Activated T-helper 2 cell treated with anti-CD3 and anti-CD28 coated beads, Interferon-gamma antibody, Interleukin-2, Interleukin-4, amounts not matched to agents 10 μg/mL and 5 μg/mL and 100 μg/mL, durations not matched to agents 14 hours and 24 hours and 36 hours (primary cell): ENCODE data around the gene VPS26B. TPM values are rescaled to one million over a fixed set of nuclear protein-coding genes. Genes with fewer than 3 reads are reported as not detected.

Experiments used
- DNase-seq: peaks from one replicate; pipeline ENCODE4 v3.0.0; 2021; ENCODE audit warnings: low spot score
- H3K27ac Mint-ChIP-seq: one replicate; pipeline ENCODE4 v1.8.0; 2021; ENCODE audit warnings: mixed read lengths
- H3K27me3 Mint-ChIP-seq: one replicate; pipeline ENCODE4 v1.8.0; 2021; ENCODE audit warnings: low read depth, mixed read lengths
- H3K36me3 Mint-ChIP-seq: one replicate; pipeline ENCODE4 v1.8.0; 2021; ENCODE audit warnings: low read depth, mixed read lengths
- H3K4me1 Mint-ChIP-seq: one replicate; pipeline ENCODE4 v1.8.0; 2021; ENCODE audit warnings: low read depth, mixed read lengths
- H3K4me3 Mint-ChIP-seq: one replicate; pipeline ENCODE4 v1.8.0; 2021; ENCODE audit warnings: low read depth, mild to moderate bottlenecking, moderate library complexity, mixed read lengths
- H3K9me3 Mint-ChIP-seq: one replicate; pipeline ENCODE4 v1.8.0; 2021; ENCODE audit warnings: mixed read lengths
- intact Hi-C: fragments of 100-400 bp; cut with micrococcal nuclease; formaldehyde crosslinking; loops from one replicate; pipeline ENCODE4 v1.15.1; 2023
- total RNA-seq: library from RNA; stranded (reverse); gene quantifications from 2 replicates; pipeline ENCODE4 v1.2.3, GENCODE V29; 2022

The VPS26B gene
- total RNA-seq, 1 donor from 2014 or later = 41.7 TPM

DNA sequence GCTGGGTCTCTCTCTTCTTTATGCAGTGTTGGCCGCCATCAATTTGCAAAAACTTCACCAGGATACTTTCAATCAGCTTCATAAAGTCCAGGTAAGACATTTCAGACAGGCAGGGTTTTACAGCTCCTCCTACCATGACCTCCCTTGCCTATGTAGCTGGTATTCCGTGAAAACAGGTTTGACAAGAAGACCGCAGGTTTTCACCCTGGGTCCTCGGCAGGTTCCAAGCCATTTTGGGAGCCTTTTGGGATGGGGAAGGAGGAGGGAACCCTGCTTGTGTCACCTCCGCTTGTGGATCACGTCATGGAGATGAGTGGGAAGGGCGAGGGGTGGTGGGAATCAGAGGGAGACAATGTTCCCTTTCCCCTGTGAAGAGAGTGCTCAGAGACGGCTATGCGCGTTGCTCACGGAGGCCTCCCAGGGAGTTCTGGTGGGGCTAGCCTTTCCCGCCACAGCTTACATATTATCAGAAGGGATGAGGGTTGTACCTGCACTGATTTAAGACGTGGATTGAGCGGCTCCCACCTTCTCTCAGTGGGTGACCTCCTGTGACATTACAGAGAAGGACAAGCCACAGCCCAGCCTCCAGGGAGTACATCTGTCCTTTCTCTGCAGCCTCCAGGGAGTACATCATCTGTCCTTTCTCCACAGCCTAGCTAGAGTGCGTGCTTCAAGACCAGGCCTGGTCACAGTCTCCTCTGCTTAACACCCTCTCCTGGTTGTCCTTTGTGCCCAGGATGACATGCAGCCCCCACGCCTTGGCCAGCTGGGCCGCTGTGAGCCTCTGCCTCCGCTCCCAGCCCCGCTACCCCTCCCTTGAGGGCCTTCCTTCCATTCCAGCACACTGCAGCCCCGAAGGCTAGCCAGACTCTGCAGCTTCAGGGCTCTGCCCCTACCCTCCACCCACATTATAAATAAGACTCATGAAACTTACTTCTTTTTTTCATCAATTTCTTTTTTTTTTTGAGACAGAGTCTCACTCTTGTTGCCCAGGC is 68.9 kb downstream of the VPS26B start:
- Mint-ChIP-seq H3K4me3 (no peak overlapping the region), H3K4me1 (peaks cover 10% of the 10 kb centered on the region), H3K27me3 (no peaks in the 10 kb centered on the region), H3K27ac (no peak overlapping the region), H3K36me3 (peaks cover 20% of the 10 kb centered on the region), H3K9me3 (no peaks in the 10 kb centered on the region)
- DNase-seq = no peak
- intact Hi-C loops = no loop called here

GRCh38 chr11:134294664-134295063 is 70.2 kb downstream of the VPS26B start:
- no peak overlapping the region for H3K27ac Mint-ChIP-seq
- peaks cover 8% of the 10 kb centered on the region for H3K4me1 Mint-ChIP-seq
- H3K9me3 Mint-ChIP-seq = no peaks in the 10 kb centered on the region
- no peaks in the 10 kb centered on the region for H3K27me3 Mint-ChIP-seq
- intact Hi-C loops = no loop called here
- H3K4me3 Mint-ChIP-seq = no peak overlapping the region
- peaks cover 27% of the 10 kb centered on the region for H3K36me3 Mint-ChIP-seq
- no peak for DNase-seq

Other genes with a start within 250 kb of the VPS26B start
- 2.4 and 3.4 TPM in 2 replicates for gene JAM3, start 155.6 kb upstream of the VPS26B start, total RNA-seq
- gene NCAPD3, start 704 bp upstream of the VPS26B start, total RNA-seq = 98.2 and 99.9 TPM in 2 replicates
- 55.6 and 60.8 TPM in 2 replicates for gene THYN1, start 28.7 kb downstream of the VPS26B start, total RNA-seq
- 27.3 and 27.7 TPM in 2 replicates for gene ACAD8, start 28.9 kb downstream of the VPS26B start, total RNA-seq
- 14.5 and 15.4 TPM in 2 replicates for gene GLB1L3, start 51.7 kb downstream of the VPS26B start, total RNA-seq
- 3.1 and 4.3 TPM in 2 replicates for gene GLB1L2, start 107.3 kb downstream of the VPS26B start, total RNA-seq
- 0.05 and 0.27 TPM in 2 replicates for gene B3GAT1, start 187.6 kb downstream of the VPS26B start, total RNA-seq